Raji (cell line): ENCODE results near the gene ABL2.

ENCODE experiments used
- POLR2A ChIP-seq: IDR thresholded peaks from 2 replicates; pipeline ENCODE4 v1.6.1; 2011; ENCODE audit warnings: low read depth, low read length, control low read depth; ENCODE audit not compliant: insufficient read depth

Gene ABL2

DNA sequence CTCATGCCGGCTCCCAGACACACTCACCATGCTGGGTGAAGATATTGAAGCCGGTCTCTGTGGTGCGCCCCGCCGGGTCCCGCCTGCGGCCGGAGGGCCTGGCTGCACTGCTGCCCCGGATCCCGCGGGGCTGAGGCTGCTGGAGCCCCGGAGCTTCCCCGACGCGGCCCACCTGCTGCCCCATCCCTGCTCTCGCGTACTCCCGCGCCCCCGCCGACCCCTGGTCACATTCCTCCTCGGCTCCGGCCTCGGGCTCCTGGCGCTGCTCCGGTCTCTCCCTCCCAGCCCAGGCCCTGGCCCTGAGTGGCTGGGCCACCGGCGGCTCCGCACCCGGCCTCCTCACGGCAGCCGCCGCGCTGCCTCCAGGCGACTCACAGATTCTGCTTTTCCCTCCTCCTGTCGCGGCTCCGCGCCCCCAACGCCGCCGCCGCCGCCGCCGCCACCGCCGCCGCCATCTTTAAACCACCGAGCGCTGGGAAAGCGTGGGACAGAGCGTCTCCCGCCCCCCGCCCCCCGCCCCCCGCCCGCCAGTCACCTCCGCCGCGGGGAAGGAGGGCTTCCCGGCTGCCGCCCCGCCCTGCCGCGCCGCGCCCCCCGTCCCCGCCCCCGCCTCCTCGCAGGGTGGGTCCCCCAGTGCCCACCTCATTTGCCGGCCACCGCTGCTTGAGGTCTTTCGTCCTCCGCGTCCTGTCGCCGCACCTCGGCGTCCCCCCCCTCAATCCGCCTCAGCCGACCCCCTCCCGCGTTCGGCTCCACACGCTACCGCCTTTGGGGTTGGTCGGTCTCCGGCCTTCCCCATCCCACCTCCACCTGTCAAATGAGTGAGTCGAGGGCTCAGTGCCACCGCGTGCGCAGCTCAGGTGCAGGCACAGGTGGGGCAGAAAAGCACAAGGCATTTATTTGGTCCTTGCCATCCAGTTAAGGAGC, at the start of gene ABL2:
Gene ABL2, minus strand, starts transcription at position 464 of the 927 bp plus-strand sequence. Its CDS starts 280 bp downstream, at position 184.
- TF ChIP-seq POLR2A = peak; percentile 22

DNA sequence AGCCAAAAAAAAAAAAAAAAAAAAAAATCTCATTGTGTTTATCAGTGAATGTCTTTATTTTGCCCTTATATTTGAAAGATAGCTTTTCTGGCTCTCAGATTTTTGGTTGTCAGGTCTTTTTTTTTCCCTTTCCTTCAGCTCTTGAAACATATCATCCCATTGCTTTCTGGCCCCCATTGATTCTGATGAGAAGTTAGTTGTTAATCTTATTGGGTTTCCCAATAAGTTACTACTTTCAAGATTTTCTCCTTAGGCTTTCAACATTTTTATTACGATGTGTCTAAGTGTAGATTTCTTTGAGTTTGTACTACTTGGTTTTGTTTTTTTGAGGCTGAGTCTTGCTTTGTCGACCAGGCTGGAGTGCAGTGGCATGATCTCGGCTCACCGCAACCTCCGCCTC, 49.4 kb upstream of the ABL2 start:
- no peak for TF ChIP-seq POLR2A

DNA sequence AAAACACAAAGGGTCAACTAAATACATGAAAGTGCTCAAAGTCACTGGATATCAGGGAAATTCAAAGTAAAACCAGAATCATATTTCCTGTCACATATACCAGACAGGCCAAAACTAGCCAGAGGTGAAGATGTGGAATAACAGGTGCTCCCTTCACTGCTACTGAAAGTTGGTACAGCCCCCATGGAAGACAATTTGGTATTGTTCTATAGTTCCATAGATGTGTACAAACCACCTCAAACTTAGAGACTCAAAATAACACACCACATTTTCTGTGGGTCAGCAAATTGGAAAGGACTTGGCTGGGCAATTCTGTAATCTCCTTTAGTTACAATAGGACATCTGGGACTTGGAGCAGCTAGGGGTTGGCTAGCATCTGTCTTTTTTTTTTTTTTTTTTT, 39.6 kb upstream of the ABL2 start:
- no peak for TF ChIP-seq POLR2A

- TF ChIP-seq POLR2A = no peak
These were observed 35.0 kb upstream of the ABL2 start for GRCh38 chr1:179264507-179264906.

- TF ChIP-seq POLR2A = no peak
These were observed 33.6 kb upstream of the ABL2 start for GRCh38 chr1:179263121-179263520.

- no peak for TF ChIP-seq POLR2A
These were observed 32.7 kb upstream of the ABL2 start for GRCh38 chr1:179262183-179262582.

DNA sequence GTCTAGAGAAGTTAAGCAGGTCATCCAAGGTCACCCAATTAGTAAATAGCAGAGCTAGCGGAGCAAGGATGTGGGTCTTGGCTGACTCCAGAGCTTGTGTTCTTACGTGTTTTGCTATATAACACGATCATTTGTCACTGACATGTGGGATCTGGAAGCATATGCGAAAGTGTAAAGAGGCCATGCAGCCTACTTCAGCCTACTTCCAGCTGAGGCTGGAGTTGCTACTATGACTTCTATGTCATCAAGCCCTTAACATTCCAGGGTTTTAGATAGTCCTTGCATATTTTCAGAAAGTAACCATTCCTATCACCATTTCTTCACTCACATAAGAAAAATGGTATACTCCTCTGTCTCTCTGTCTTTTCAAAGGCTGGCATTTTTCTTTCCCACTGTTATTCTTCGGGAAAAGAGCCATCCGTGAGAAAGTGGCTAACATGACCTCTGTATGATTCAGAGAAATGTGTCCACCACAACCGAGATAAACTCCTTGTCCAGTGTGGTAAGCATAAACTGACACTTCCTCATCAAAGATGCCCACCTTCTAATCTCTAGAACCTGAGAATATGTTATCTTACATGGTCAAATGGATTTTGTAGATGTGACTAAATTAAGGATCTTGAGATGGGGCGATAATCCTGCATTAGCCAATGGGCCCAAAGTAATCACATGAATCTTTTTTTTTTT, 24.0 kb upstream of the ABL2 start:
- no peak for TF ChIP-seq POLR2A

- TF ChIP-seq POLR2A = no peak
These were observed 23.1 kb upstream of the ABL2 start for GRCh38 chr1:179252606-179253005.

GRCh38 chr1:179251675-179252074, 22.2 kb upstream of the ABL2 start:
- no peak for TF ChIP-seq POLR2A

GRCh38 chr1:179247923-179248322, 18.4 kb upstream of the ABL2 start:
- no peak for TF ChIP-seq POLR2A

DNA sequence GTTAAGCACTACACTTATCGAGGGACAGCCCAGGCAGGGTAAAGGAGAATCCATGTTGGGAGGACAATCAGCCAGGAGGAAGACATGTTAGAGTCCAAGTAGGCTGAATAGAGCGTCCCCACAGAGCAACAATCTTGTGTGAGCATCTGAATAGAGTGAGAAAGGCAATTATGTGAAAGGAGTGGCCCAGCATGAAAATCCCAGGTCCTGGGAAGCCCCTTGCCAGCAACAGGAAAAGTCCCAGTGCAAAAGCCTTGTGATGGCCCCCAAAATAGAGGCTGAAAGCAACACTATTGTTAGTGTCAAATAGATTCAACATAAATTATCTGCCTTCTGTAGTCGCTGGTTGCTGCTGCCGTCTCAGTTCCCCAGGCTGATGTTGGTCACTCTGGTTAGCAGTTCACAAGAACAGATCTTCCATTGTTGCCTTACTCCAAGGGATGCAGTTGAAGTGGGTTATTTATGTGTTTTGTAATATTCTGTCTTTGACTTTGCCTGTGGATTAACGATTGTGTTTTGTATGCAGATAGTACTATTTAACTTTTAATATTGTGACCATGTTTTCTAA, 12.1 kb upstream of the ABL2 start:
- TF ChIP-seq POLR2A = no peak

DNA sequence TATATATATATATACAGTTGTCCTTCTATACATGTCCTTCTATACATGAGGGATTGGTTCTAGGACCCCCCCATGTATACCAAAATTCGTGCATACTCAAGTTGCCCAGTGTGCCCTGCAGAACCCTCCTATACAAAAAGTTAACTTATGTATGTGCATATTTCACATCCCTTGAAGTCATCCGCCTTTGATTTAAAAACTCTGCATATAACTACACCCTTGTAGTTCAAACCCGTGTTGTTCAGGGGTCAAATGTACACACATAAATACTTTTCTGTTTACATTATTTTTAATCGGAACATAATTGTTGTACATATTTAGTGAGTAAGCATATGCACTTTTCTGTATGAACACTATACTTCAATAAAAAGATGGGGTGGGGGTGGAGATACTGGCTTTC, 7.7 kb upstream of the ABL2 start:
- no peak for TF ChIP-seq POLR2A

DNA sequence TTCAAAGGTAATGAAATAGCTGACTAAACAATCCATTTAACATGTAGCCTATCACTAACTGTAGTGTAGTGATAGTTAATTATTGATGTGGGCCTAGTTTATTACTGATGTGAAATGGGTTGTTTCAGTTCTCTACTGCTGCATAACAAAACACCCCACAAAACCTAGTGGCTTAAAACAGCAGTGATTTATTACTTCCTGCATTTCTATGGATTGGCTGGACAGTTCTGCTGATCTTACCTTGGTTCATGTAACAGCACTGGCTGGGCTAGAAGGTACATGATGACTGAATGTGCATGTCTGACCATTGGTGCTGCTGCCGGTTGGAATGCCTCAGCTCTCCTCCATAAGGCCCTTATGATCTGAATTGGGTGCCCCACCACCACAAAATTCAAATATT, 5.4 kb upstream of the ABL2 start:
- no peak for TF ChIP-seq POLR2A

DNA sequence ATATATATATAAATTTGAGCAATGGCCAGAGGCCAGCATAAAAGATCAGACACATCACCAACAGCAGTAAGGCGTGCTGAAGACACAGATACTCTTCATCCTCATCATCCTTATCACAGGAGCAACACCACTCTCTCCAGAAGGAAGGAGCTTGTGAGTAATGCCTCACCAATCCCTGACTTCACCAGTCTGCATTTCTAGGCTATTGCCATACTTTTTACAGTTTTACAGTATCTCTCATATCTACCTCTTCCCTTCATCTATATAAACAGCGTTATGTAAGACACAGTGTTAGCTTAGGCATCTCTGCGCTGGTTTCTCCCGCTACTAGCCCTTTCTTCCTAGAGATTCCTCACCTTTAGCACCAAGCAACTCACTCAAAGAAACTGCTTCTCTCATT, 2.4 kb upstream of the ABL2 start:
- no peak for TF ChIP-seq POLR2A

- TF ChIP-seq POLR2A = no peak
These were observed 1.2 kb upstream of the ABL2 start for GRCh38 chr1:179230721-179231120.

DNA sequence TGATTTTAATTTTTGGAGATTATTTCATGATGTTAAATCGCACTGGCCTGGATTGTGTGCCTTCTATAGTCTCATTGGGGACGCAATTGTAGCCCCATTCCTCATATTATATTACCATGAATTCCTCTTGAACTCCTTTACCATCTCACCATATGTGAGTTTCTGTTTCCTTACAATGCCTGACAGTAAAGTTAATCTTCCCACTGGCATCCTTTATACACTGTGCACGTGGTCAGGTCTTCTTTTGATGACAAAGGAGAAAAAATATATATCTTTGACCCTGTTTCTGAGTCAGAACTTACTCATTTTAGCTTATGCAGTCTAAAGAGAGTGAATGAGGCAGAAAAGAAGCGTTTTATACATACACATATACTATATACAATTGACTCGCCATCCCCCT, 774 bp upstream of the ABL2 start:
- no peak for TF ChIP-seq POLR2A
